Endothelial cell of umbilical vein (primary cell): ENCODE measurements around the gene ZNF425. TPM values are rescaled to one million over a fixed set of nuclear protein-coding genes. Genes with fewer than 3 reads are reported as not detected.

Experiments
- BruUV-seq: library from RNA; stranded (reverse); fragments of 400-500 nt; replicated peaks from 2 replicates; lab custom pipeline; 2021; lab: Mats Ljungman, UMichigan
- CTCF ChIA-PET: fragments of 300-600, 350-600 bp; sonication (Branson Sonifier 250); formaldehyde crosslinking; loops from one replicate; lab custom pipeline; 2021; ENCODE audit warnings: antibody characterized with exemption, inconsistent platforms; lab: Charles Lee
- POLR2A ChIA-PET: fragments of 300-600, 350-600 bp; sonication (Branson Sonifier 250); formaldehyde crosslinking; loops from one replicate; lab custom pipeline; 2021; ENCODE audit warnings: antibody characterized with exemption, inconsistent platforms; lab: Charles Lee
- DNase-seq: peaks from one replicate; pipeline ENCODE4 v3.0.0-alpha.2; 2011; ENCODE audit warnings: low read depth, low spot score
- FAIRE-seq: peaks from 2 replicates; lab custom pipeline; 2011; peaks lifted over from hg19 to GRCh38; lab: Jason Lieb, UNC
- H2AFZ ChIP-seq: 2 replicates; pipeline ENCODE4 v1.6.0; 2012; ENCODE audit warnings: low read depth, low read length, control low read depth, inconsistent platforms
- H3K27ac ChIP-seq: 2 replicates; pipeline ENCODE4 v1.5.1; 2011; ENCODE audit warnings: low read depth, mild to moderate bottlenecking, control low read depth, low read length, moderate library complexity; ENCODE audit not compliant: insufficient read depth
- H3K27me3 ChIP-seq, 2 experiments: 2 replicates each; pipeline versions ENCODE4 v1.6.0 to v1.6.1; 2011; ENCODE audit warnings: low read length in 2 of 2, mixed read lengths in 1 of 2; ENCODE audit not compliant: control insufficient read depth in 2 of 2, insufficient read depth in 2 of 2
- H3K36me3 ChIP-seq, 2 experiments: 2 replicates in 1 of 2; 3 replicates in 1 of 2; pipeline ENCODE4 v1.5.1; 2011; ENCODE audit warnings: low read length in 2 of 2, mild to moderate bottlenecking in 1 of 2, moderate library complexity in 1 of 2; ENCODE audit not compliant: control insufficient read depth in 2 of 2, insufficient read depth in 2 of 2; ENCODE audit errors: extremely low read depth in 1 of 2
- H3K4me1 ChIP-seq: 3 replicates; pipeline ENCODE4 v1.5.1; 2011; ENCODE audit warnings: mild to moderate bottlenecking, low read length; ENCODE audit not compliant: control insufficient read depth, insufficient read depth; ENCODE audit errors: extremely low read depth
- H3K4me2 ChIP-seq: 2 replicates; pipeline ENCODE4 v1.6.1; 2011; ENCODE audit warnings: low read length, control low read depth, mixed read lengths; ENCODE audit not compliant: insufficient read depth
- H3K4me3 ChIP-seq, 3 experiments: fragments of 200-600 bp in 1 of 3; sonication (generic), shearing (Covaris generic) in 1 of 3; replicated peaks in 1 of 3; 2 replicates each; pipeline ENCODE4 v1.5.1; 2011 to 2016; ENCODE audit warnings: control low read depth in 3 of 3, low read length in 3 of 3, mild to moderate bottlenecking in 2 of 3, inconsistent platforms in 1 of 3, low read depth in 1 of 3, moderate library complexity in 1 of 3; ENCODE audit not compliant: insufficient read depth in 1 of 3
- H3K79me2 ChIP-seq: 2 replicates; pipeline ENCODE4 v1.6.0; 2012; ENCODE audit warnings: low read length, inconsistent platforms; ENCODE audit not compliant: control insufficient read depth, insufficient read depth
- H3K9ac ChIP-seq: replicated peaks from 2 replicates; pipeline ENCODE3; 2011; ENCODE audit warnings: low read length, control low read depth; ENCODE audit not compliant: insufficient read depth; ENCODE audit errors: extremely low read depth
- H3K9me1 ChIP-seq: replicated peaks from 3 replicates; pipeline ENCODE4 v1.6.0; 2011; ENCODE audit warnings: mild to moderate bottlenecking, low read length; ENCODE audit not compliant: control insufficient read depth, insufficient read depth; ENCODE audit errors: extremely low read depth
- H3K9me3 ChIP-seq: replicated peaks from 2 replicates; pipeline ENCODE4 v1.5.1; 2012; ENCODE audit warnings: low read length, inconsistent platforms; ENCODE audit not compliant: control insufficient read depth, insufficient read depth
- H4K20me1 ChIP-seq: replicated peaks from 2 replicates; pipeline ENCODE3; 2011; ENCODE audit warnings: mild to moderate bottlenecking, low read length; ENCODE audit not compliant: control insufficient read depth, insufficient read depth; ENCODE audit errors: extremely low read depth
- CTCF ChIP-seq, 2 donors: IDR thresholded peaks; 1 replicate in 1 of 2; 2 replicates in 1 of 2; pipeline ENCODE4 v1.5.1; 2011; ENCODE audit warnings: low read length in 2 of 2, mild to moderate bottlenecking in 2 of 2, moderate library complexity in 2 of 2, control low read depth in 1 of 2, inconsistent platforms in 1 of 2, low read depth in 1 of 2; ENCODE audit not compliant: insufficient read depth in 1 of 2; ENCODE audit errors: extremely low read depth in 1 of 2
- FOS ChIP-seq: IDR thresholded peaks from 2 replicates; pipeline ENCODE4 v1.6.1; 2011; ENCODE audit warnings: mild to moderate bottlenecking, low read length, moderate library complexity, borderline replicate concordance; ENCODE audit not compliant: insufficient read depth
- GATA2 ChIP-seq: IDR thresholded peaks from 2 replicates; pipeline ENCODE4 v1.7.0; 2011; ENCODE audit warnings: low read depth, mild to moderate bottlenecking, moderate library complexity, mixed read lengths, low read length; ENCODE audit not compliant: insufficient read length, insufficient read depth
- JUN ChIP-seq: IDR thresholded peaks from 2 replicates; pipeline ENCODE4 v1.6.1; 2011; ENCODE audit warnings: borderline replicate concordance, low read depth; ENCODE audit not compliant: insufficient read length, insufficient read depth
- MAX ChIP-seq: IDR thresholded peaks from 2 replicates; pipeline ENCODE4 v1.6.1; 2011; ENCODE audit not compliant: insufficient read depth, insufficient read length
- MYC ChIP-seq: IDR thresholded peaks from one replicate; pipeline ENCODE4 v1.6.1; 2011; ENCODE audit warnings: mild to moderate bottlenecking, low read depth, low read length
- dilution Hi-C: fragments of 300-500 bp; cut with MboI; formaldehyde crosslinking; loops from one replicate; pipeline ENCODE4 v1.15.0; 2019; ENCODE audit warnings: low sequenced_read_pairs; ENCODE audit not compliant: extremely low pct_ligation_motif_present
- intact Hi-C: fragments of 100-400 bp; cut with micrococcal nuclease; formaldehyde crosslinking; loops from one replicate; pipeline ENCODE4 v1.10.0; 2022
- polyA plus RNA-seq, 4 experiments: library from polyadenylated mRNA; depleted of rRNA in 3 of 4; stranded (reverse) in 3 of 4; unstranded in 1 of 4; fragments of >200 nt; gene quantifications; 2 replicates each; pipeline versions ENCODE4 v1.2.1 to v1.2.3, GENCODE V29; 2011 to 2012; ENCODE audit warnings: missing spikeins in 1 of 4
- total RNA-seq: library from RNA; stranded (reverse); gene quantifications from 2 replicates; pipeline ENCODE4 v1.2.3, GENCODE V29; 2021

ZNF425 gene
- total and polyA plus RNA-seq, 2 donors (not counting 3 experiments of a cell fraction or from before 2014, with no cell fraction given), result 0.68 to 0.93 TPM

- intact Hi-C loops, result no loop called here
- H2AFZ ChIP-seq, result no peak overlapping the region
- H3K4me1 ChIP-seq, result peaks cover 4% of the 10 kb centered on the region
- dilution Hi-C loops, result no loop called here
- H3K27ac ChIP-seq, result no peak overlapping the region
- H3K4me2 ChIP-seq, result no peak overlapping the region
- BruUV-seq, result no TSS peak
- H4K20me1 ChIP-seq, result no peaks in the 10 kb centered on the region
- POLR2A ChIA-PET, result no interaction called here
- DNase-seq (no peak), FAIRE-seq (no peak)
- H3K79me2 ChIP-seq, result peaks cover 12% of the 10 kb centered on the region
- no peak overlapping the region for H3K9ac ChIP-seq
- CTCF ChIA-PET, result interaction anchor here (1.4 kb wide), 1 partner anchor 20 kb away, joined by 4 read pairs; no protein-coding TSS in a partner anchor
- H3K27me3 ChIP-seq, result no peaks in the 10 kb centered on the region
- TF ChIP-seq MYC (no peak), MAX (no peak), CTCF (IDR thresholded peaks at IDR 0.05; ENCODE audit: extremely low read depth in 1 of 2, insufficient read depth in 1 of 2, low read depth in 1 of 2, low read length in 2 of 2) (no peak), JUN (no peak), FOS (no peak), GATA2 (no peak)
- no peak overlapping the region for H3K4me3 ChIP-seq
- H3K9me3 ChIP-seq, result no peaks in the 10 kb centered on the region
- H3K36me3 ChIP-seq, result no peaks in the 10 kb centered on the region
- no peaks in the 10 kb centered on the region for H3K9me1 ChIP-seq
These were observed 40.3 kb downstream of the ZNF425 start for GRCh38 chr7:149085866-149086265.
